Vagina (tissue), 2 donors: ENCODE measurements around the gene GRM4. TPM values are rescaled to one million over a fixed set of nuclear protein-coding genes. Genes with fewer than 3 reads are reported as not detected.

Experiments used
- DNase-seq, 2 donors: peaks; one replicate each; pipeline ENCODE4 v3.0.0-alpha.2; 2017; ENCODE audit errors: extremely low spot score in 2 of 2
- H3K27ac ChIP-seq: fragments of 200-600 bp; sonication (generic); one replicate; pipeline ENCODE4 v1.5.1; 2019
- H3K27me3 ChIP-seq: fragments of 200-600 bp; sonication (generic); one replicate; pipeline ENCODE4 v1.5.1; 2019
- H3K36me3 ChIP-seq, 2 donors: fragments of 200-600 bp; sonication (generic); one replicate each; pipeline ENCODE4 v1.5.1; 2017 to 2019
- H3K4me1 ChIP-seq: fragments of 200-600 bp; sonication (generic); one replicate; pipeline ENCODE4 v1.5.1; 2019
- H3K4me3 ChIP-seq, 2 donors: fragments of 200-600 bp; sonication (generic); 1 replicate in 1 of 2; 2 replicates in 1 of 2; pipeline ENCODE4 v1.5.1; 2016 to 2019
- H3K9me3 ChIP-seq: fragments of 200-600 bp; sonication (generic); one replicate; pipeline ENCODE4 v1.5.1; 2019
- POLR2A ChIP-seq, 2 donors: fragments of 450-650 bp; IDR thresholded peaks; one replicate each; pipeline ENCODE4 v1.6.1; 2017; ENCODE audit warnings: antibody characterized with exemption in 2 of 2, mild to moderate bottlenecking in 2 of 2, moderate library complexity in 2 of 2
- POLR2AphosphoS5 ChIP-seq, 2 donors: sonication (generic); formaldehyde crosslinking; IDR thresholded peaks; one replicate each; pipeline ENCODE4 v1.9.0; 2017; ENCODE audit warnings: antibody characterized with exemption in 2 of 2, mild to moderate bottlenecking in 2 of 2, low read depth in 1 of 2; ENCODE audit not compliant: insufficient read depth in 1 of 2
- intact Hi-C: fragments of 100-400 bp; cut with DNase I; formaldehyde crosslinking; loops from one replicate; pipeline ENCODE4 v1.15.1; 2023
- total RNA-seq: library from RNA; depleted of rRNA; stranded (reverse); fragments of >200 nt; gene quantifications from one replicate; pipeline ENCODE4 v1.2.3, GENCODE V29; 2016
- TF ChIP-seq, protein P1 (sequence below), 3 experiments: fragments of 450-650 bp in 2 of 3; fragments of 200-600 bp in 1 of 3; sonication (generic) in 1 of 3; IDR thresholded peaks; one replicate each; pipeline ENCODE4 v1.5.1; 2017 to 2019; ENCODE audit warnings: antibody characterized with exemption in 3 of 3, mild to moderate bottlenecking in 2 of 3, moderate library complexity in 2 of 3

The GRM4 gene
- total RNA-seq, 1 donor from 2014 or later, result not detected

GRCh38 chr6:34182751-34183531, 37.1 kb upstream of the GRM4 start:
- Histone ChIP-seq H3K4me1 (no peaks in the 10 kb centered on the region), H3K9me3 (no peaks in the 10 kb centered on the region), H3K4me3 (no peak overlapping the region), H3K36me3 (no peaks in the 10 kb centered on the region), H3K27me3 (no peaks in the 10 kb centered on the region), H3K27ac (no peak overlapping the region)
- TF ChIP-seq POLR2AphosphoS5 (IDR thresholded peaks at IDR 0.05; ENCODE audit: insufficient read depth in 1 of 2, low read depth in 1 of 2) (no peak), POLR2A (IDR thresholded peaks at IDR 0.05) (no peak)
- TF ChIP-seq, protein P1, sequence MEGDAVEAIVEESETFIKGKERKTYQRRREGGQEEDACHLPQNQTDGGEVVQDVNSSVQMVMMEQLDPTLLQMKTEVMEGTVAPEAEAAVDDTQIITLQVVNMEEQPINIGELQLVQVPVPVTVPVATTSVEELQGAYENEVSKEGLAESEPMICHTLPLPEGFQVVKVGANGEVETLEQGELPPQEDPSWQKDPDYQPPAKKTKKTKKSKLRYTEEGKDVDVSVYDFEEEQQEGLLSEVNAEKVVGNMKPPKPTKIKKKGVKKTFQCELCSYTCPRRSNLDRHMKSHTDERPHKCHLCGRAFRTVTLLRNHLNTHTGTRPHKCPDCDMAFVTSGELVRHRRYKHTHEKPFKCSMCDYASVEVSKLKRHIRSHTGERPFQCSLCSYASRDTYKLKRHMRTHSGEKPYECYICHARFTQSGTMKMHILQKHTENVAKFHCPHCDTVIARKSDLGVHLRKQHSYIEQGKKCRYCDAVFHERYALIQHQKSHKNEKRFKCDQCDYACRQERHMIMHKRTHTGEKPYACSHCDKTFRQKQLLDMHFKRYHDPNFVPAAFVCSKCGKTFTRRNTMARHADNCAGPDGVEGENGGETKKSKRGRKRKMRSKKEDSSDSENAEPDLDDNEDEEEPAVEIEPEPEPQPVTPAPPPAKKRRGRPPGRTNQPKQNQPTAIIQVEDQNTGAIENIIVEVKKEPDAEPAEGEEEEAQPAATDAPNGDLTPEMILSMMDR (IDR thresholded peaks at IDR 0.05), result no peak
- intact Hi-C loops, result no loop called here
- DNase-seq, result no peak

- DNase-seq, result no peak
- no peak for TF ChIP-seq POLR2AphosphoS5 (IDR thresholded peaks at IDR 0.05; ENCODE audit: insufficient read depth in 1 of 2, low read depth in 1 of 2)
- TF ChIP-seq POLR2A (IDR thresholded peaks at IDR 0.05), result no peak
- TF ChIP-seq, protein P1 (IDR thresholded peaks at IDR 0.05), result no peak
- H3K9me3 ChIP-seq, result no peaks in the 10 kb centered on the region
- H3K27me3 ChIP-seq, result no peaks in the 10 kb centered on the region
- no peak overlapping the region for H3K4me3 ChIP-seq
- no peaks in the 10 kb centered on the region for H3K36me3 ChIP-seq
- intact Hi-C loops, result no loop called here
- H3K27ac ChIP-seq, result no peak overlapping the region
- no peaks in the 10 kb centered on the region for H3K4me1 ChIP-seq
These were observed 36.0 kb upstream of the GRM4 start for GRCh38 chr6:34181908-34182307.

DNA sequence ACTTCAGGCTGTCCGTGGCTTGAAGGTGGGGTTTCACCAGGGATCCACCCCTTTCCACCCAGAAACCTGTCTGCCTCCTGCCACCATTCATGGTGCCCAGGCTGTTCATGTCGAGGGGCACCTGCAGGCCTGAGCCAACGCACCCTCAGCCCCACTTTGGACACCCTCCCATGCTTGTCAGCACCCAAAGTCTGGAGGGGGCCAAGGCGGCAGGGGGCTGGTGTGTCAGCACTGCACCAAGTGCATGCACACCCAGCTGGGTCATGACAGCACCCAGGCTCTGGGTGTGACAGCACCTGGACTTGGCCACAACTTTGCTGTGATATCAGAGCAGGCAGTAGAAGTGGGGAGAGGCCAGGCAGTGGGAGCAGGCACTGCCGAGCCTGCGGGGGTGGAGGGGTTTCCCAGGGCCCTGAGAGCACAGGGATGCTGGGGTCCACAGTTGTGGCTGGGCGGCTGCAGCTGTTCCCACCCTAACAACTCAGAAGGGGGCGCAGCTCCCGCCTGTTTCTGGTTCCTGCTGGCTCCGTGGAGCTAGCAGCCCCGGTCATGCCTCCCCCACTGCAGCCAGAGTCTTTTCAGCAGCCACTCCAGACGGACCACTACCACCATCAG, 33.3 kb upstream of the GRM4 start:
- intact Hi-C loops, result no loop called here
- no peaks in the 10 kb centered on the region for H3K9me3 ChIP-seq
- H3K27me3 ChIP-seq, result no peaks in the 10 kb centered on the region
- no peak for DNase-seq
- H3K27ac ChIP-seq, result no peak overlapping the region
- TF ChIP-seq POLR2A (IDR thresholded peaks at IDR 0.05) (no peak), POLR2AphosphoS5 (IDR thresholded peaks at IDR 0.05; ENCODE audit: insufficient read depth in 1 of 2, low read depth in 1 of 2) (no peak)
- TF ChIP-seq, protein P1 (IDR thresholded peaks at IDR 0.05), result no peak
- no peaks in the 10 kb centered on the region for H3K36me3 ChIP-seq
- no peak overlapping the region for H3K4me3 ChIP-seq
- H3K4me1 ChIP-seq, result no peaks in the 10 kb centered on the region

DNA sequence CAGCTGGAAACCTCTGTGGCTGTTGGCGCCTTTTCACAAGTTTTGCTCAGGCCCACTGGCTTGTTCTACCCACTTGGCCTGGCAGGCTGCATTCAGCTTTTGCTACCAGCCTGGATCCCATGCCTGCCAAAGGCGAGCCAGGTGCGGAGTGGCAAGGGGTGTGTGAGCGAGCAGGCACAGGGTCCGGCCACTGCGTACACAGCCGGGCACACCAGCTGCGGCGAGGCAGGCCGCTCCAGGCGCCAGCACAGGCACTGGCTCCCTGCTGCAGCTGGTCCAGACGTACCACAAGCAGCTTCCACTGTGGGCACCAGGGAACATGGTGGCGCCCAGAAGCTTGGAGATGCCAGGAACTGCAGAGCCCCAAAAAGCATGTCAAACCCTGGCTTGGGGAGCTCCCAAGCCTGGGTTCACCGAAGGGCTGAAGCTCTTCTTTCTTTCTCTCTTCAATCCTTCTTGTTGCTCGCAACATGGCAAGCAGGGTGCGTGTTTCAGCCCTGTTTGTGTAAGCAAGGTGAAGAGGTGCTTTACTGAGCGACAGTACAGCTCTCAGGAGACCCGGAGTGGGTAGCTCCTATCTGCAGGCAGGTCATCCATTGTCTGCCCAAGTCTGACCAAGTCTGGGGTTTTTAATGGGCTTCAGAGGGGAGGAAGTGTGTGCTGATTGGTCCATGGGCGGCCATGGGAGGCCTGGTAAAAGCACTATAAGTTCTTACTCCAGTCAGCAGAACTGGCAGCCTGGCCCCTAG, 32.6 kb upstream of the GRM4 start:
- intact Hi-C loops, result no loop called here

More for the DNA sequence above, 32.6 kb upstream of the GRM4 start:
- no peak for DNase-seq
- Histone ChIP-seq H3K27ac (no peak overlapping the region), H3K4me3 (no peak overlapping the region), H3K9me3 (no peaks in the 10 kb centered on the region), H3K27me3 (no peaks in the 10 kb centered on the region), H3K36me3 (no peaks in the 10 kb centered on the region), H3K4me1 (no peaks in the 10 kb centered on the region)
- TF ChIP-seq, protein P1 (IDR thresholded peaks at IDR 0.05), result no peak
- TF ChIP-seq POLR2AphosphoS5 (IDR thresholded peaks at IDR 0.05; ENCODE audit: insufficient read depth in 1 of 2, low read depth in 1 of 2) (no peak), POLR2A (IDR thresholded peaks at IDR 0.05) (no peak)
